GM13976 (cell line): ENCODE results near the gene BCAS3.

Source experiments
- DNase-seq: peaks from one replicate; pipeline ENCODE4 v3.0.0; 2012; ENCODE audit warnings: low spot score
- in situ Hi-C: fragments of 300-500 bp; cut with MboI; formaldehyde crosslinking; loops from one replicate; pipeline ENCODE4 v1.12.0; 2022; ENCODE audit warnings: low sequenced_read_pairs, mixed read lengths, inconsistent platforms; ENCODE audit not compliant: unreplicated experiment
- TF ChIP-seq, protein P1 (sequence below): IDR thresholded peaks from 2 replicates; pipeline ENCODE4 v1.5.1; 2012; ENCODE audit warnings: borderline replicate concordance, mild to moderate bottlenecking; ENCODE audit not compliant: insufficient read depth; ENCODE audit errors: extremely low read depth, missing control alignments, control extremely low read depth

The BCAS3 gene

DNA sequence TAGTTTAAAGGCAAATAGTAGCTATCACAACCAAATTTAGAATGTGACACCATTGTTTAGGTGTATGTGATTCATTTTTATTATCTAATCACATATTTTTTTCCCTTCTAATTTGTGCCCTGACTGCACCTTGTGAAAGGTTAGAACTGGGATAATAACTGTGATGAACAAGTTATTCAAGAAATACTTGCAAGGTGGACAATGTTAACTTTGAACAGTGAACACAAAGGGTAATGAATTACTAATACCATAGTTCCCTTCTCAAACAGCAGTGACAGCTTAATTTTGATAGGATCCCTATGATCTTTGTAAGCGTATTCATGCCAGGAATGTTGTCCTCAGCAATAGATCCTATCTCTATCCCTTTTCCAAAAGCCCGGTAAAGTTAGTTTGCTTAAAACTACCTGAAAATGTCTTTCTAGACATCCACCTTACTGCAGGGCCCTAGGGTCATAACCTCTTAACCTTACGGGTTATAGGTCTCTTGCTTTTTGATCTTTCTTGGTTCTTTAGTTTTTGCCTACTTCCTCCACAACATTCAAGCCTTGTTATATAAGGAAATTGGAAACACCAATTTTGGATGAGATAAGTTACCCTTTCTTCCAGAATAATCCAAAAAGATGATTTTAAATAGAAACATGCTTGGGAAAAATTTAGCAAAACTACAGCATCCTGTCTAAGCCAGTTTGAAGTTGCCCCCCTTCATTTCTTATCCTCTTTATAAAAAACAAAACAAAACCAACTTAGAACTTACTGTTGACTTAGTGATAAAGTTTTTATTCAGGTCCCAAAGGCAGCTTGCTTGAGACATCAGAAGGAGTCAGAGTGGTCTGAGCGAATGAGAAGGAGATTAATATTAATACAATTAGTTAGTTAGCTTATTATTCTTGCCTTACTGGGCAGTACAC is 522.0 kb downstream of the BCAS3 start:
- DNase-seq, result no peak
- in situ Hi-C loops, result no loop called here
- TF ChIP-seq, protein P1, sequence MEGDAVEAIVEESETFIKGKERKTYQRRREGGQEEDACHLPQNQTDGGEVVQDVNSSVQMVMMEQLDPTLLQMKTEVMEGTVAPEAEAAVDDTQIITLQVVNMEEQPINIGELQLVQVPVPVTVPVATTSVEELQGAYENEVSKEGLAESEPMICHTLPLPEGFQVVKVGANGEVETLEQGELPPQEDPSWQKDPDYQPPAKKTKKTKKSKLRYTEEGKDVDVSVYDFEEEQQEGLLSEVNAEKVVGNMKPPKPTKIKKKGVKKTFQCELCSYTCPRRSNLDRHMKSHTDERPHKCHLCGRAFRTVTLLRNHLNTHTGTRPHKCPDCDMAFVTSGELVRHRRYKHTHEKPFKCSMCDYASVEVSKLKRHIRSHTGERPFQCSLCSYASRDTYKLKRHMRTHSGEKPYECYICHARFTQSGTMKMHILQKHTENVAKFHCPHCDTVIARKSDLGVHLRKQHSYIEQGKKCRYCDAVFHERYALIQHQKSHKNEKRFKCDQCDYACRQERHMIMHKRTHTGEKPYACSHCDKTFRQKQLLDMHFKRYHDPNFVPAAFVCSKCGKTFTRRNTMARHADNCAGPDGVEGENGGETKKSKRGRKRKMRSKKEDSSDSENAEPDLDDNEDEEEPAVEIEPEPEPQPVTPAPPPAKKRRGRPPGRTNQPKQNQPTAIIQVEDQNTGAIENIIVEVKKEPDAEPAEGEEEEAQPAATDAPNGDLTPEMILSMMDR, result no peak

DNA sequence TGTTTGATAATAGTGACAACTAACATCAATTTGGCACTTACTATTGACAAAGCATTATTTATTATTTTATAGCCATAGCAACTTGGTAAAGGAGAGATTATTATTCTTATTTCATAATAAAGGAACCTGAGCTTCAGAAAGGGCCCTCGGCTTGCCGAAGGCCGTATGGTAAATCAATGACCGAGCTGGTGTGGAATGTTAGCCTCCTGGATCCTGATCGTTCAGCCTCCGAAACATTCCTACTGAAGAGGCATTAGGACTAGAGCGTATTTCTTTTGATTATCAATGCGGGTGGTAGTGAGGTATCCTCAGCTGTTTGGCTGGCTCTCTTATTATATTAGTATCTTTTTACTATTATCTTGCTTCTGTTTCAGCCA is 522.7 kb downstream of the BCAS3 start:
- in situ Hi-C loops, result no loop called here
- DNase-seq, result no peak
- TF ChIP-seq, protein P1, result no peak

DNA sequence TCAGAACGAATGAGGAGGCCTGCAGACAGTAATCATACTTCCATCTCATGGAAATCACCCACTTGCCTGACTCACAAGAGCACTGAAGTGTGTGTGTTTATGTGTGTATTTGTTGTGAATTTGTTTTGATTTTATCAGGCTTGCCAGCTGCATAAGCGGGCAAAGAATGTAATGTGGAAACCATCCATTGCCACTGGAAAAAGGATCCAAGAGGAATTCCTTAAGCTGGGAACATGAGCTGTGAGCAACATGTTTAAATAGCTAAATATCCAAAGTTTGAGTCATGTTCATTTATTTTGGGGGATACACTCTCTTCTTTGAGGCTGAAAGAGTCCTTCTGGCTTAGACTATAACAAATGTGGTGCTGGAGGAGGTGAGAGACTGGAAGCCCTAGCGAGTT is 523.6 kb downstream of the BCAS3 start:
- no peak for DNase-seq
- in situ Hi-C loops, result no loop called here

DNA sequence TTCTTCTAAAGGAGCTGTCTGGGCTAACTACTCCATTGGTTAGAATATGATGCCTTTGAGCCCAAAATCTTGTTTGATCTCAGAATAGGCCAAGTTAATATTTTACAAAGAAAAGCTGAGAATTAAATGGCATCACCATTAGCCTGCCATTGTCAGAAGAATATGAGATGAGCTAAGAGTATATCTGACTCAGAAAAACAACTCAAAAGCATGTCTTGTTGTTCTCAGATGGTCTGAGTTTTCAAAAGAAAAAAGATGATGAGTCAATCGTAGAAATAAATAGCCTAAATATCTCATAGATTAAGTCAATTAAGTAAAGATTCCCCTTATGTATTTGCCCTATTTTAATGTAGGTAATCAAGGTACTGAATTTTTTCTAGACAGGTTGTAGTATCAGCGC is 524.9 kb downstream of the BCAS3 start:
- TF ChIP-seq, protein P1, result no peak
- DNase-seq, result no peak
- in situ Hi-C loops, result no loop called here

More for the DNA sequence above, 523.6 kb downstream of the BCAS3 start:
- TF ChIP-seq, protein P1, result no peak

DNA sequence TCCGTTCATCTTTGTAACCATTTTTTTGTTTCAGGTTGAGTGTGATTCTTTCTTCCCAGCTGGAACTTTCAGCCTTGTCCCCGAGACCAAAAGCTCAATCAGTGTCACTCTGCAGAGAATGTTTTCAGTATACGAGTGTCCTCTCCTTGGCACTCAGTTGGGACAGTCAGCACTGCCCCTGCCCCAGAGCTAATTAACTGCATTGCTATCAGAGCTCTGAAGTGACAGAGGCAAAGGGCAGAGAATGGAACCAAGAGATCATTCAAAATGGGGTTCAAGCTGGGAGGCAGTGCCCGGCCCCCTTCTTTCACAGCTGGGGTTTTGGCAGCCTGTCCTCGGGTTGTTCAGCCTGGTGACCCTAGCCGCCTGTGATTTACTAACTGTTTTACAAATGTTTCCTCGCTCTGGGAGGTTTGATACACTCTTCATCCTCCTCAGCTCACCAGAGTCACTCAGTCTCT is 526.0 kb downstream of the BCAS3 start:
- in situ Hi-C loops, result no loop called here
- TF ChIP-seq, protein P1, result no peak
- no peak for DNase-seq

DNA sequence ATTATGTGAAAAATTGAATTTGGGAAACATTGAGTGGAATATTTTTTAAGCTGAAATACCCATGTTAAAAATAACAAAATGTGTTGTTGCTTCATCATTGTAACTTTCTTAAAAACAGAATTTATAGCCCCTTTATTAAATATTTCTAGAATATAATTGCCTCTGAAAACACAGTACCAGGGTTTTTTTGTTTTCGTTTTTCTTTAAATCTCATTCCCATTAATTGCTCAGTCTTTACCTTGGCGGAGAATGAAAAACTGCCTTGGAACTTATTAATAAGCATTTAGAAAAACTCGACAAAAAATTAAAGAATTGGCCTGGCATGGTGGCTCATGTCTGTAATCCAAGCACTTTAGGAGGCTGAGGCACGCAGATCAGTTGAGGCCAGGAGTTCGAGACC is 526.8 kb downstream of the BCAS3 start:
- TF ChIP-seq, protein P1, result no peak
- in situ Hi-C loops, result no loop called here
- no peak for DNase-seq
